Effector memory CD8-positive, alpha-beta T cell (primary cell): ENCODE data around the gene ZBTB12.

Experiments
- ATAC-seq: fragments of 150-1000 bp; cut with Tn5 transposase; replicated peaks from 2 replicates; pipeline ENCODE4 v1.10.0; 2021; ENCODE audit warnings: mild to moderate bottlenecking, moderate library complexity
- DNase-seq, 3 experiments: peaks; one replicate each; pipeline ENCODE4 v3.0.0; 2021
- H3K27ac Mint-ChIP-seq, 2 donors: one replicate each; pipeline ENCODE4 v1.8.0; 2022; ENCODE audit warnings: mild to moderate bottlenecking in 2 of 2, mixed read lengths in 2 of 2, moderate library complexity in 2 of 2
- H3K27me3 Mint-ChIP-seq, 2 donors: one replicate each; pipeline ENCODE4 v1.8.0; 2022; ENCODE audit warnings: mixed read lengths in 2 of 2
- H3K36me3 Mint-ChIP-seq: one replicate; pipeline ENCODE4 v1.8.0; 2022; ENCODE audit warnings: mild to moderate bottlenecking, moderate library complexity, mixed read lengths; ENCODE audit not compliant: insufficient read depth
- H3K4me1 Mint-ChIP-seq, 2 donors: one replicate each; pipeline ENCODE4 v1.8.0; 2022; ENCODE audit warnings: low read depth in 2 of 2, mixed read lengths in 2 of 2
- H3K4me3 Mint-ChIP-seq, 2 donors: one replicate each; pipeline ENCODE4 v1.8.0; 2022; ENCODE audit warnings: mild to moderate bottlenecking in 2 of 2, mixed read lengths in 2 of 2, moderate library complexity in 2 of 2
- H3K9me3 Mint-ChIP-seq, 2 donors: one replicate each; pipeline ENCODE4 v1.8.0; 2022; ENCODE audit warnings: mixed read lengths in 2 of 2
- total RNA-seq, 9 experiments: gene quantifications; one replicate each; lab custom pipeline; 2026; lab: John Stamatoyannopoulos, UW

The ZBTB12 gene, protein sequence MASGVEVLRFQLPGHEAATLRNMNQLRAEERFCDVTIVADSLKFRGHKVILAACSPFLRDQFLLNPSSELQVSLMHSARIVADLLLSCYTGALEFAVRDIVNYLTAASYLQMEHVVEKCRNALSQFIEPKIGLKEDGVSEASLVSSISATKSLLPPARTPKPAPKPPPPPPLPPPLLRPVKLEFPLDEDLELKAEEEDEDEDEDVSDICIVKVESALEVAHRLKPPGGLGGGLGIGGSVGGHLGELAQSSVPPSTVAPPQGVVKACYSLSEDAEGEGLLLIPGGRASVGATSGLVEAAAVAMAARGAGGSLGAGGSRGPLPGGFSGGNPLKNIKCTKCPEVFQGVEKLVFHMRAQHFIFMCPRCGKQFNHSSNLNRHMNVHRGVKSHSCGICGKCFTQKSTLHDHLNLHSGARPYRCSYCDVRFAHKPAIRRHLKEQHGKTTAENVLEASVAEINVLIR
- total RNA-seq = 0.50 to 2.7 (median 1.3) reads per million in 9 experiments

DNA sequence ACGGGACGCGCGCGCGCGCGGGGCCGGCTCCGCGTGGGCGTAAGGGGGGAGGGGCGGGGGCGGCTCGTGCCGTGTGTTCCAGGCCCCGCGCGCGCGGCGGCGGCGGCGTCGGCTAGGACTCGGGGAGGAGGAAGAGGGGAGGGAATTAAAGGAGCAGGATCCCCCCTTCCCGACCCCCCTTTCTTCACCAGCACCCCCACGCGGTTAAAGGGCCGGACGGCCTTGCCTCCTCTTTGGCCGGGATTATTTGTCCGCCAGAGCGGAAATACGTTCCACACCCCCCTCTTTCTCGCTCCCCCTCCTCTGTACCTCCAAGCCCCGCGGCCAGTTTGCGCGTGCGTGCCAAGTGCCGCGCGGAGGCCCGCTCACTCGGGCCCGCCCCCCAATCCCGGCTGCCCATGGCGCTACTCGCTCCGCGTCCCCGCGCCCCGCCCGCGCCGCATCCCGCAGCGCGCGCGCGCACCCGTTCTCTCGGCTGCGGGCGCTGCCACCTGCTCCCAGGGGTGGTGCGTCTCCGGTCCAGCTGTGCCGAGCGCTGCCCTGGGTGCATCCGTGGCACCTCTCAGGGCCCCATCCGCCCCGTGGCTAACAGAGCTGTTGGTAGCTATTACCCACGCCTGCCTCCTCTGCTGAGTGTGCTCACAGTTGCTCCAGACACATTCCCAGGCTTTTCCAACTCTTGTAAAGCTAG lies at the start of gene ZBTB12:
ZBTB12 (minus strand) TSS at position 134 of the 691 bp plus-strand sequence. CDS start 781 bp downstream, outside the sequence.
- Mint-ChIP-seq H3K4me1 (peaks cover 25 to 28% of the 10 kb centered on the region in 2 donors), H3K9me3 (no peaks in the 10 kb centered on the region), H3K27me3 (peaks cover 6 to 11% of the 10 kb centered on the region in 2 donors), H3K27ac (peak within 1 kb of the TSS; percentile 44 to 82), H3K4me3 (peak within 1 kb of the TSS; percentile 78 to 86), H3K36me3 (peaks cover 24% of the 10 kb centered on the region)
- DNase-seq (peak; percentile 79 to 84 (median 80)), ATAC-seq (peak; percentile 60)

GRCh38 chr6:31949926-31950548 lies 48.2 kb upstream of the ZBTB12 start:
- ATAC-seq (no peak), DNase-seq (no peak)
- Mint-ChIP-seq H3K36me3 (peaks cover 32% of the 10 kb centered on the region), H3K4me3 (no peak overlapping the region), H3K4me1 (peaks cover 3 to 4% of the 10 kb centered on the region in 2 donors), H3K27ac (peak overlapping the region; percentile 47 to 50), H3K9me3 (no peaks in the 10 kb centered on the region), H3K27me3 (peaks cover 6 to 11% of the 10 kb centered on the region in 2 donors)

DNA sequence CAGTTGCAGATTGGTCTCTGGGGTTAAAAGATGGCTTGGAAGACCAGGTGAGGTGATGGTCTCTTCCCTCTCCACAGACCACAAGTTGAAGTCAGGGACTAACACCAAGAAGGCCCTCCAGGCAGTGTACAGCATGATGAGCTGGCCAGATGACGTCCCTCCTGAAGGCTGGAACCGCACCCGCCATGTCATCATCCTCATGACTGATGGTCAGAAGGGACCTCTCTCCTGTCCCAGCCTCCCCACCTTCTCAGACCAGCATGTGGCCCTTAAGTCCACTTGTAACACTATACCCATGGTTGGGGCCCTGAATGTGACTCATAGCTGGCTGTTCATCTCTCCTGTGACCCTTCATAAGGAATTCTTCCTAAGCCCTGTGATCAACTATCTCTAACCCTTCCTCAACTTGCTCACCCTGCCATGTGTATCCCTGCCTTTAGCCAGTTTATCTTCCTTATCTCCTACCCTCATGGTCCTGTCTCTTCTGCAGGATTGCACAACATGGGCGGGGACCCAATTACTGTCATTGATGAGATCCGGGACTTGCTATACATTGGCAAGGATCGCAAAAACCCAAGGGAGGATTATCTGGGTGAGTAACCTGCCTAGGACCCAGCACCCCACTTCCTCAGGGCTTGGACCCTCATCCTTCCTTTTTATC lies 47.0 kb upstream of the ZBTB12 start:
- peaks cover 3 to 4% of the 10 kb centered on the region in 2 donors for H3K4me1 Mint-ChIP-seq
- peaks cover 25% of the 10 kb centered on the region for H3K36me3 Mint-ChIP-seq
- DNase-seq (no peak), ATAC-seq (no peak)
- no peaks in the 10 kb centered on the region for H3K9me3 Mint-ChIP-seq
- peaks cover 11 to 23% of the 10 kb centered on the region in 2 donors for H3K27me3 Mint-ChIP-seq
- peak overlapping the region; percentile 47 to 70 for H3K27ac Mint-ChIP-seq
- H3K4me3 Mint-ChIP-seq = no peak overlapping the region

- H3K9me3 Mint-ChIP-seq = no peaks in the 10 kb centered on the region
- DNase-seq (no peak), ATAC-seq (no peak)
- H3K27ac Mint-ChIP-seq = no peak overlapping the region
- H3K27me3 Mint-ChIP-seq = peaks cover 11 to 28% of the 10 kb centered on the region in 2 donors
- no peak overlapping the region for H3K4me3 Mint-ChIP-seq
- peaks cover 19% of the 10 kb centered on the region for H3K36me3 Mint-ChIP-seq
- peaks cover 3 to 4% of the 10 kb centered on the region in 2 donors for H3K4me1 Mint-ChIP-seq
Observed at GRCh38 chr6:31948306-31948705, 46.4 kb upstream of the ZBTB12 start.

DNA sequence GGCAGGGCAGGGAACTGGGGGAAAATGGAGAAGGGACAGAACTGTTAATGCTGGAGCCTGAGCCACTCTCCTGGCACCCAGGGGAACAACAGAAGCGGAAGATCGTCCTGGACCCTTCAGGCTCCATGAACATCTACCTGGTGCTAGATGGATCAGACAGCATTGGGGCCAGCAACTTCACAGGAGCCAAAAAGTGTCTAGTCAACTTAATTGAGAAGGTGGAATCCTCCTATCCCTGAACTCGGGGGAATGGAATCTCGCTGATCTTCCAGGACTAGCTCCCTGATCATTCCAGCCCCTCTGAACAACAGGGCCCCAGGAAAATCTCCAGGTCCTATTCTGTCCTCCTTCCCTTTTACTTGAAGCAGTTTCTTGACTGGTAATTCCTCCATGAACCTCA lies 46.0 kb upstream of the ZBTB12 start:
- no peak for DNase-seq
- Mint-ChIP-seq H3K27ac (no peak overlapping the region), H3K36me3 (peaks cover 18% of the 10 kb centered on the region), H3K27me3 (peaks cover 11 to 33% of the 10 kb centered on the region in 2 donors), H3K9me3 (no peaks in the 10 kb centered on the region), H3K4me3 (no peak overlapping the region), H3K4me1 (peaks cover 3 to 4% of the 10 kb centered on the region in 2 donors)
- ATAC-seq = no peak

DNA sequence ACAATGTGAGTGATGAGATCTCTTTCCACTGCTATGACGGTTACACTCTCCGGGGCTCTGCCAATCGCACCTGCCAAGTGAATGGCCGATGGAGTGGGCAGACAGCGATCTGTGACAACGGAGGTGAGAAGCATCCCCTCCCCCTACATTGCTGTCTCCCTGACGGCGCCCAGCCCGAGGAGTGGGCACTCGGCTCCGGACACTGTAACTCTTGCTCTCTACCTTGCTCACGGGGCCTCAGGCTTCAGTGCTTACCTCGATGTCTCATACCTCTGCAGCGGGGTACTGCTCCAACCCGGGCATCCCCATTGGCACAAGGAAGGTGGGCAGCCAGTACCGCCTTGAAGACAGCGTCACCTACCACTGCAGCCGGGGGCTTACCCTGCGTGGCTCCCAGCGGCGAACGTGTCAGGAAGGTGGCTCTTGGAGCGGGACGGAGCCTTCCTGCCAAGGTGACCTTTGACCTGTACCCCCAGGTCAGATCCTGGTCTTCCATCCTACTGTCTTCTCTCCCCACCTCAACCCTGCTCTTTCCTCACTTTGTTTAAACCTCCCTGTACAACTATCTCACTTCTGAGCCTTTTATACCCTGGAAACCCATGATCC lies 45.3 kb upstream of the ZBTB12 start:
- Mint-ChIP-seq H3K9me3 (no peaks in the 10 kb centered on the region), H3K36me3 (peaks cover 12% of the 10 kb centered on the region), H3K4me3 (no peak overlapping the region), H3K27me3 (peaks cover 18 to 40% of the 10 kb centered on the region in 2 donors), H3K27ac (peak overlapping the region in 1 of 2 donors; percentile 78), H3K4me1 (peaks cover 4 to 5% of the 10 kb centered on the region in 2 donors)
- no peak for ATAC-seq
- no peak for DNase-seq

DNA sequence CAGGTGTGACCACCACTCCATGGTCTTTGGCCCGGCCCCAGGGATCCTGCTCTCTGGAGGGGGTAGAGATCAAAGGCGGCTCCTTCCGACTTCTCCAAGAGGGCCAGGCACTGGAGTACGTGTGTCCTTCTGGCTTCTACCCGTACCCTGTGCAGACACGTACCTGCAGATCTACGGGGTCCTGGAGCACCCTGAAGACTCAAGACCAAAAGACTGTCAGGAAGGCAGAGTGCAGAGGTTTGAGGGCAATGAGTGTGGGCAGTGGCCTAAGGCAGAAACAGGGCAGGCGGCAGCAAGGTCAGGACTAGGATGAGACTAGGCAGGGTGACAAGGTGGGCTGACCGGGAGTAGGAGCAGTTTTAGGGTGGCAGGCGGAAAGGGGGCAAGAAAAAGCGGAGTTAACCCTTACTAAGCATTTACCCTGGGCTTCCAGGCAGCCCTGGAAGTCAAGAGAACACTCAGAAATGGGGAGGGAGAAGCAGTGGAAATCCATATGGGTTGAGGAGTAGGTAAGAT lies 44.5 kb upstream of the ZBTB12 start:
- Mint-ChIP-seq H3K27me3 (peaks cover 21 to 47% of the 10 kb centered on the region in 2 donors), H3K4me3 (no peak overlapping the region), H3K27ac (no peak overlapping the region), H3K4me1 (peaks cover 4 to 5% of the 10 kb centered on the region in 2 donors), H3K36me3 (peaks cover 11% of the 10 kb centered on the region), H3K9me3 (no peaks in the 10 kb centered on the region)
- no peak for DNase-seq
- no peak for ATAC-seq

- H3K4me3 Mint-ChIP-seq = no peak within 1 kb of the TSS
- peaks cover 4 to 5% of the 10 kb centered on the region in 2 donors for H3K4me1 Mint-ChIP-seq
- no peak for DNase-seq
- H3K27me3 Mint-ChIP-seq = peaks cover 21 to 54% of the 10 kb centered on the region in 2 donors
- H3K36me3 Mint-ChIP-seq = peaks cover 11% of the 10 kb centered on the region
- H3K9me3 Mint-ChIP-seq = no peaks in the 10 kb centered on the region
- ATAC-seq = no peak
- no peak within 1 kb of the TSS for H3K27ac Mint-ChIP-seq
Observed at GRCh38 chr6:31945507-31946369, 43.9 kb upstream of the ZBTB12 start, which contains the start of gene CFB. TSS of gene CFB (plus strand) at chr6:31946095. CDS start at chr6:31946222, 127 bp downstream.

DNA sequence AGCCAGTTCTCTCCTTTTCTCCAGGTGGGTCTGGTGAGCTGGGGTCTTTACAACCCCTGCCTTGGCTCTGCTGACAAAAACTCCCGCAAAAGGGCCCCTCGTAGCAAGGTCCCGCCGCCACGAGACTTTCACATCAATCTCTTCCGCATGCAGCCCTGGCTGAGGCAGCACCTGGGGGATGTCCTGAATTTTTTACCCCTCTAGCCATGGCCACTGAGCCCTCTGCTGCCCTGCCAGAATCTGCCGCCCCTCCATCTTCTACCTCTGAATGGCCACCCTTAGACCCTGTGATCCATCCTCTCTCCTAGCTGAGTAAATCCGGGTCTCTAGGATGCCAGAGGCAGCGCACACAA lies 43.2 kb upstream of the ZBTB12 start:
- Mint-ChIP-seq H3K4me1 (peaks cover 4 to 5% of the 10 kb centered on the region in 2 donors), H3K27ac (no peak overlapping the region), H3K9me3 (no peaks in the 10 kb centered on the region), H3K36me3 (peaks cover 11% of the 10 kb centered on the region), H3K4me3 (no peak overlapping the region), H3K27me3 (peaks cover 21 to 60% of the 10 kb centered on the region in 2 donors)
- DNase-seq (no peak), ATAC-seq (no peak)

DNA sequence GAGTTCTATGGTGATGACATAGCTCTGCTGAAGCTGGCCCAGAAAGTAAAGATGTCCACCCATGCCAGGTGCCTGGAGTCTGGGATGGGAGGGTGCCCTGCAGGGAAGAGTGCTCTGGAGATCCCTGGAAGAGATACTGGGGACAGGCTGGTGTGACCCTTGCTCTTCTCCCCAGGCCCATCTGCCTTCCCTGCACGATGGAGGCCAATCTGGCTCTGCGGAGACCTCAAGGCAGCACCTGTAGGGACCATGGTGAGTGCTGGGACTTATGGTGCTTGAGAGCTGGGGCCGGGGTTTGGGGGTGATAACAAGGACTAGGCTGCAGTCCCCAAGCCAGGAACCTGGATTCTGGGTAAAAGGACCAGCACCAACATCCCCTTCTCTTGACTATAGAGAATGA lies 41.9 kb upstream of the ZBTB12 start:
- Mint-ChIP-seq H3K27me3 (peaks cover 21 to 60% of the 10 kb centered on the region in 2 donors), H3K4me1 (peaks cover 3 to 4% of the 10 kb centered on the region in 2 donors), H3K9me3 (no peaks in the 10 kb centered on the region), H3K27ac (no peak overlapping the region), H3K36me3 (peaks cover 8% of the 10 kb centered on the region), H3K4me3 (no peak overlapping the region)
- DNase-seq (no peak), ATAC-seq (no peak)

DNA sequence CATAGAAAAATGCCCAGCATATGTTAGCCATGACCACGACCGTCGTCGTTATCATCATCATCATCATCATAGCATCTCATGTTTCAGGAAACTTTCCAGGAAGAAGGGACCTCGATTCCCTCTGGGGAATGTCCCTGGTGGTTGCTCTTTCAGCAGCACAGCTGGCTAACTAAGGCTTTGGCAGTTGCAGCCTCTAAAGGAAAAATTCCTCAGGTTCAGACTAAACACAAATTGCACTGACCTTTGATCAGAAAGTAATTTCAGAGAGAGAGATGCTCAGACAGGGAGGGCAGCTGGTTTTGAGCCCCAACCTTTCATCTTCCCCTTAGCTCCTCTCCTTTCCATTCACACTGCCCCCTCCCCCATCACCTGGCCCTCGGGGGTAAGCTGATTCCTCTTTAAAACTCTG lies 38.4 kb upstream of the ZBTB12 start:
- Mint-ChIP-seq H3K4me3 (no peak overlapping the region), H3K27ac (no peak overlapping the region), H3K9me3 (no peaks in the 10 kb centered on the region), H3K36me3 (peaks cover 4% of the 10 kb centered on the region), H3K27me3 (peaks cover 17 to 51% of the 10 kb centered on the region in 2 donors), H3K4me1 (peaks cover 0 to 3% of the 10 kb centered on the region in 2 donors)
- no peak for DNase-seq
- no peak for ATAC-seq

DNA sequence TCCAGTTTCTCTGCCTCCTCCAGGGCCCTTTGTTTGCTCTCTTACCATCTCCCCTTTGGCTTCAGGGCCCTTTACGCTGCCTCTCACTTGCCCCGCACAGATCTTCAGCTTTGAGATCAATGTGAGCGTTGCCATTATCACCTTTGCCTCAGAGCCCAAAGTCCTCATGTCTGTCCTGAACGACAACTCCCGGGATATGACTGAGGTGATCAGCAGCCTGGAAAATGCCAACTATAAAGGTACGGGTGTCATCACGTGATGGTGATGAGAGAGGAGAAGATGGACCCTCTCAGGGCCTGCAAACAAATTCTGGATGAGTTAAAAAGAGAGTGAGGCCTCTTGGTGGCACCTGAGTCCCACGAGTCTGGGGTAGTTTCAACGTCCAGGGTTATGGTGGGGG lies 33.9 kb upstream of the ZBTB12 start:
- DNase-seq = no peak
- no peak overlapping the region for H3K27ac Mint-ChIP-seq

More for the DNA sequence above, 33.9 kb upstream of the ZBTB12 start:
- no peak for ATAC-seq
- Mint-ChIP-seq H3K4me3 (no peak overlapping the region), H3K4me1 (no peaks in the 10 kb centered on the region), H3K9me3 (no peaks in the 10 kb centered on the region), H3K36me3 (no peaks in the 10 kb centered on the region), H3K27me3 (peaks cover 8 to 25% of the 10 kb centered on the region in 2 donors)
